Ishikawa (cell line): Measurements from ENCODE around the gene TC2N.

Experiments
- CEBPB ChIP-seq: IDR thresholded peaks from 2 replicates; pipeline ENCODE4 v1.6.1; 2012
- CREB1 ChIP-seq: IDR thresholded peaks from 2 replicates; pipeline ENCODE4 v1.6.1; 2012; ENCODE audit warnings: low read depth
- EGR1 ChIP-seq: IDR thresholded peaks from 2 replicates; pipeline ENCODE4 v1.6.1; 2012
- EP300 ChIP-seq: IDR thresholded peaks from 2 replicates; pipeline ENCODE4 v1.6.1; 2012; ENCODE audit warnings: borderline replicate concordance
- FOXM1 ChIP-seq: IDR thresholded peaks from 2 replicates; pipeline ENCODE4 v1.6.1; 2012; ENCODE audit warnings: low read depth, borderline replicate concordance
- MAX ChIP-seq: IDR thresholded peaks from 2 replicates; pipeline ENCODE4 v1.6.1; 2012
- NFIC ChIP-seq: IDR thresholded peaks from 2 replicates; pipeline ENCODE4 v1.6.1; 2012
- RAD21 ChIP-seq: IDR thresholded peaks from 2 replicates; pipeline ENCODE4 v1.6.1; 2012; ENCODE audit warnings: low read depth
- REST ChIP-seq: IDR thresholded peaks from 2 replicates; pipeline ENCODE4 v1.6.1; 2012; ENCODE audit warnings: low read depth, mild to moderate bottlenecking
- TAF1 ChIP-seq: IDR thresholded peaks from 2 replicates; pipeline ENCODE4 v1.6.1; 2012; ENCODE audit warnings: low read depth, mild to moderate bottlenecking
- TCF12 ChIP-seq: IDR thresholded peaks from 2 replicates; pipeline ENCODE4 v1.6.1; 2012; ENCODE audit warnings: low read depth
- TEAD4 ChIP-seq: IDR thresholded peaks from 2 replicates; pipeline ENCODE4 v1.6.1; 2012
- YY1 ChIP-seq: IDR thresholded peaks from 2 replicates; pipeline ENCODE4 v1.6.1; 2012; ENCODE audit warnings: low read depth
- ZBTB7A ChIP-seq: IDR thresholded peaks from 2 replicates; pipeline ENCODE4 v1.6.1; 2012; ENCODE audit warnings: low read depth
- TF ChIP-seq, protein P1 (sequence below): IDR thresholded peaks from 2 replicates; pipeline ENCODE4 v1.6.1; 2012

Gene TC2N

DNA sequence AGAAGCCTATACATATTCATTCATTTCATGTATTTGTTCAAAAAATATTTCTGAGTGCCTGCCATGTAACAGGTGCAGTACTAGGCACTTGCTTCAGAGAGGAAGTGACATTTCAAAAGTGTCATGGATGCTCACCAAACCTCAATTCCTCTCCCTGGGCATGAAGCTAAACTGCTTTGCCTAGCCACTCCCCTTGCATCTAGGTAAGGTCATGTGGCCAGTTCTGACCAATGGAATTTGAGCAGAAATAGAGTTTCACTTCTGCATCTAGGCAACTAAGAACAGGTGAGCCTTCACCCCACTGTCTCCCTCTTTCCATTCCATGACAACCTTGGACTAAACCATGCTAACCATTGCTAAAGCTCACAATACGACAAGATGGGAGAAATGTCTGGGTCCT, 27.6 kb downstream of the TC2N start:
- TF ChIP-seq YY1, result no peak
- no peak for TF ChIP-seq CREB1
- no peak for TF ChIP-seq TCF12
- TF ChIP-seq TEAD4, result no peak
- TF ChIP-seq, protein P1, sequence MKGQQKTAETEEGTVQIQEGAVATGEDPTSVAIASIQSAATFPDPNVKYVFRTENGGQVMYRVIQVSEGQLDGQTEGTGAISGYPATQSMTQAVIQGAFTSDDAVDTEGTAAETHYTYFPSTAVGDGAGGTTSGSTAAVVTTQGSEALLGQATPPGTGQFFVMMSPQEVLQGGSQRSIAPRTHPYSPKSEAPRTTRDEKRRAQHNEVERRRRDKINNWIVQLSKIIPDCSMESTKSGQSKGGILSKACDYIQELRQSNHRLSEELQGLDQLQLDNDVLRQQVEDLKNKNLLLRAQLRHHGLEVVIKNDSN, result peak; percentile 83
- no peak for TF ChIP-seq EP300
- TF ChIP-seq REST, result no peak
- no peak for TF ChIP-seq RAD21

GRCh38 chr14:91837076-91837475, 30.3 kb downstream of the TC2N start:
- TF ChIP-seq, protein P1, result no peak
- no peak for TF ChIP-seq ZBTB7A
- TF ChIP-seq REST, result no peak
- no peak for TF ChIP-seq RAD21
- no peak for TF ChIP-seq FOXM1
- no peak for TF ChIP-seq NFIC

DNA sequence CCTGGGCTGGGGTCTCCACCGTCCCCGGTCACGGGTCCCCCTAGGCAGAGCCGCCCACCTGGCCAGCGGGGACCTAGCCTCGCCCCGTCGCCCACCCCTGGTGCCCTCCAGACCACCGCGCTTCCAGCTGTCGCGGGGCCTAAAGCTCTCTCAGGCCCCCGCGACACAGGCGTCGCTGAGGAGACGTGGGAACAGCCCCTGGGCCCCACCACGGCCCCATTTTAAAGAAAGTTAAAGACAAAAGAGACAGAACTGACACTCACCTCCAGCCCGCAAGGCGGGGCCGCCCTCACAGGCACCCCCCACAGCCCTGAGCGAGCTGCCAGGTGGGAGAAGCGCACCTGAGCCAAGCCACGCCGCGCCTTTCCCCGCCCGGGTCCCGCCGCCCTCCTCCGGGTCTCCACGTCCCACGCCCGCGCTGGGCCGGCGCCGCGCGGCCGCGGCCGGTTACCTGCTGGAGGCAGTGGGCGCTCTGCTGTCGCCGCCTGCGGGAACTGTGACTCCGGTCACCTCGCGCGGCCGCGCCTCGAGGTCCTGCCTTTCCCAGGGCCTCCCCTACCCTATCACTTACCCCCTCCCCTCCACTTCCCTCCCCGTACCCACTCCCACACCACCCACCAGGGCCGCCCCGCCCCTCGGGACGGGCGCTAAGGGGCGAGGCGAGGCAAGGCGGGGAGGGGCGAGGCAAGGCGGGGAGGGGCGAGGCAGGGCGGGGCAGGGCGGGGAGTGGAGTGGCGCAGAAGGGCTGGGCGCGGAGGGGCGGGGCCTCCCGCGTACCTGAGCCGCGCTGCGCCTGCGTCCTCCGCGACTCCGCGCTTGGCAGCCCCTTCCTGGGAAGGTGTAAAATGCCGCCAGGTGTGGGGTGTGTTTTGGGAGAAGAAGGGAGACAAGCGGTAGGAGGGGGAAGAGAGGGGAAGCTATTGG, 31.2 kb downstream of the TC2N start:
- TF ChIP-seq REST (no peak), NFIC (no peak), CEBPB (no peak), TAF1 (0 out of 2 replicates have a peak, but pooled peaks have one; percentile 47), MAX (no peak), RAD21 (peak; percentile 2; the same call in 1 of the 2 replicates), EP300 (no peak), ZBTB7A (peak; percentile 49; the same call in 1 of the 2 replicates), TCF12 (no peak; the same call in 1 of the 2 replicates), EGR1 (peak; percentile 71; the same call in 1 of the 2 replicates)

- TF ChIP-seq TCF12 (no peak), EGR1 (no peak), CEBPB (no peak), MAX (no peak), CREB1 (no peak), YY1 (no peak), ZBTB7A (no peak), EP300 (no peak)
- TF ChIP-seq, protein P1, result no peak
Observed at GRCh38 chr14:91835197-91835919, 32.0 kb downstream of the TC2N start.
